A549 (cell line): ENCODE data around the gene LBP.

Experiments used
- BHLHE40 ChIP-seq: IDR thresholded peaks from 2 replicates; pipeline ENCODE4 v1.6.1; 2012; ENCODE audit warnings: low read depth, low read length, inconsistent platforms
- CTCF ChIP-seq: fragments of >200 bp; sonication (Bioruptor Twin); formaldehyde crosslinking; IDR thresholded peaks from 3 replicates; pipeline ENCODE4 v1.5.1; 2016
- KDM1A ChIP-seq: fragments of 200-600 bp; sonication (generic); IDR thresholded peaks from 2 replicates; pipeline ENCODE4 v1.6.1; 2016; ENCODE audit warnings: low read depth, mild to moderate bottlenecking
- MAX ChIP-seq: IDR thresholded peaks from 2 replicates; pipeline ENCODE4 v1.6.1; 2012
- MYC ChIP-seq: IDR thresholded peaks from 2 replicates; pipeline ENCODE4 v1.6.1; 2012; ENCODE audit warnings: mild to moderate bottlenecking, inconsistent platforms, low read length, improper control_type of control experiment, borderline replicate concordance
- RAD21 ChIP-seq, 2 experiments: fragments of >200 bp in 1 of 2; sonication (Bioruptor Twin) in 1 of 2; formaldehyde crosslinking in 1 of 2; IDR thresholded peaks in 1 of 2; conservative IDR thresholded peaks in 1 of 2; 2 replicates in 1 of 2; 3 replicates in 1 of 2; pipeline ENCODE4 v1.6.1; 2012 to 2018; ENCODE audit warnings: inconsistent platforms in 1 of 2
- RCOR1 ChIP-seq: fragments of 150-350 bp; IDR thresholded peaks from 2 replicates; pipeline ENCODE4 v1.6.1; 2014; ENCODE audit warnings: antibody characterized with exemption, low read length, low read depth
- RNF2 ChIP-seq: fragments of 200-600 bp; sonication (generic); IDR thresholded peaks from 2 replicates; pipeline ENCODE4 v1.6.1; 2016; ENCODE audit warnings: low read depth, mild to moderate bottlenecking, antibody characterized with exemption, moderate library complexity, borderline replicate concordance
- ZC3H11A ChIP-seq: fragments of 450-650 bp; IDR thresholded peaks from 2 replicates; pipeline ENCODE4 v1.6.1; 2014; ENCODE audit warnings: antibody characterized with exemption, mild to moderate bottlenecking

- TF ChIP-seq CTCF (no peak), RCOR1 (no peak), MAX (no peak), KDM1A (no peak), ZC3H11A (no peak), RNF2 (no peak), MYC (no peak), BHLHE40 (no peak), RAD21 (conservative IDR thresholded peaks at IDR 0.05 in 1 of 2, IDR thresholded peaks at IDR 0.05 in 1 of 2) (no peak)
Observed at GRCh38 chr20:38350879-38351775, 4.8 kb downstream of the LBP start.
